C4-2B (cell line): Measurements from ENCODE around the gene RAVER2.

Experiments
- CTCF ChIP-seq: fragments of 450-650 bp; conservative IDR thresholded peaks from 2 replicates; pipeline ENCODE4 v1.5.1; 2017; ENCODE audit warnings: mild to moderate bottlenecking
- ZFX ChIP-seq: fragments of 450-650 bp; IDR thresholded peaks from 2 replicates; pipeline ENCODE4 v1.6.1; 2017

GRCh38 chr1:64748222-64748621 lies 3.3 kb downstream of the RAVER2 start:
- TF ChIP-seq CTCF (no peak), ZFX (no peak)
